GM12865 (cell line): ENCODE measurements around the gene TACR2.

ENCODE experiments used
- DNase-seq: peaks from one replicate; pipeline ENCODE4 v3.0.0; 2010; ENCODE audit warnings: low read depth
- H3K4me3 ChIP-seq: 2 replicates; pipeline ENCODE4 v1.5.1; 2011; ENCODE audit warnings: mild to moderate bottlenecking, low read depth, low read length, control low read depth
- CTCF ChIP-seq: IDR thresholded peaks from 2 replicates; pipeline ENCODE4 v1.5.1; 2011; ENCODE audit warnings: low read length, control low read depth, low read depth, inconsistent platforms; ENCODE audit not compliant: insufficient read depth; ENCODE audit errors: missing control alignments

The TACR2 gene

DNA sequence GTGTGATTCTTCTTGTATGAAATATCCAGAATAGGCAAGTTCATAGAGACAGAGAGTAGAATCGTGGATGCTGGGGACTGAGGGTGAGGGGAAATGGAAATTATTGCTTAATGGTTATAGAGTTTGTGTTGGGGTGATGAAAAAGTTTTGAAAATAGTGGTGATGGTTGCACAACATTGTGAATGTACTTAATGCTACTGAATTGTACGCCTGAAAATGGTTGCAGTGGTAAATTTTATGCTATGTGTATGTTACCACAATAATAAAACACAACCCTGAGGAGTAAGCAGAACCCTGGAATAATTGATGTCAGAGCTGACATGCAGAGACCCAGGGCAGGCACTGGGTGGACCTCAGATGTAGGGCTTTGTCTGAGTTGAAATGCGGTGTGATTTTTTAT, 57.6 kb downstream of the TACR2 start:
- no peak for TF ChIP-seq CTCF
- DNase-seq, result no peak
- no peak overlapping the region for H3K4me3 ChIP-seq

- H3K4me3 ChIP-seq, result no peak overlapping the region
- DNase-seq, result no peak
- no peak for TF ChIP-seq CTCF
Observed at GRCh38 chr10:69358148-69358795, 58.4 kb downstream of the TACR2 start.

GRCh38 chr10:69356187-69356586, 60.5 kb downstream of the TACR2 start:
- no peak for DNase-seq
- TF ChIP-seq CTCF, result no peak
- H3K4me3 ChIP-seq, result no peak overlapping the region

DNA sequence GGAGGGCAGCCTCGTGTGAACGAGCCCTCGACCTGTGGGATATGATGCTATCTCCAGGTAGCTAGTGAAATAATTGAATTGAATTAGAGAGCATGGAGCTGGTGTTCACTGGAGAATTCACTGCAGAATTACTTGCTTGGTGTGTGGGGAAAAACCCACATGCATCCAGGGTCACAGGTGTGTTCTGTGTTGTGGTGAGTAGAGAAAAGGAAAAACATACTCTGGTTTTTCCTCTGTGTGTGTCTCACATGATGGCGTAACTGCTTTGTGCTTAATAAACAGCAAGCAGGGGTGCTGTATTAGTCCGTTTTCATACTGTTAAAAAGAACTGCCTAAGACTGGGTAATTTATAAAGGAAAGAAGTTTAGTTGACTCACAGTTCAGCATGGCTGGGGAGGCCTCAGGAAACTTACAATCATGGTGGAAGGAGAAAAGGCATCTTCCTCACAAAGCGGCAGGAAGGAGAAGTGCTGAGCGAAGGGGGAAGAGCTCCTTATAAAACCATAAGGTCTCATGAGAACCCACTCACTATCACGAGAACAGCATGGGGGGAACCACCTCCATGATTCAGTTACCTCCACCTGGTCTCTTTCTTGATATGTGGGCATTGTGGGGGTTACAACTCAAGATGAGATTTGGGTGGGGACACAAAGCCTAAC, 62.6 kb downstream of the TACR2 start:
- no peak for DNase-seq
- no peak for TF ChIP-seq CTCF
- H3K4me3 ChIP-seq, result no peak overlapping the region
